ENCODE data around the gene IKBKG.
A peak's percentile ranks its signal among the peaks of the same experiment; 100 is the strongest.
"Not testable (repeated sequence)": the region's sequence is repeated elsewhere in the genome, so short reads cannot be mapped to it uniquely, and the experiment has no call there.

Gene IKBKG

GRCh38 chrX:154547245-154548027 lies at the start of gene IKBKG:
IKBKG (plus strand) TSS chrX:154547620; CDS start chrX:154552003, 4,383 bp downstream.
- DNase-seq = peak; percentile 68 to 81 (median 77)

GRCh38 chrX:154501423-154501822 lies 46.0 kb upstream of the IKBKG start:
- not testable (repeated sequence) for DNase-seq

- no peak for DNase-seq
Measured at GRCh38 chrX:154502098-154502497, 45.3 kb upstream of the IKBKG start.

- DNase-seq = no peak
Measured at GRCh38 chrX:154502989-154503388, 44.4 kb upstream of the IKBKG start.

- DNase-seq = no peak
Measured at GRCh38 chrX:154505734-154506133, 41.7 kb upstream of the IKBKG start.

GRCh38 chrX:154506483-154507332 lies 40.7 kb upstream of the IKBKG start:
- DNase-seq = no peak

GRCh38 chrX:154507673-154508383 lies 39.6 kb upstream of the IKBKG start:
- no peak for DNase-seq

GRCh38 chrX:154508384-154508745 lies 39.1 kb upstream of the IKBKG start:
- no peak for DNase-seq

- no peak for DNase-seq
Measured at GRCh38 chrX:154509455-154509854, 38.0 kb upstream of the IKBKG start.

- no peak for DNase-seq
Measured at GRCh38 chrX:154511761-154512160, 35.7 kb upstream of the IKBKG start.

GRCh38 chrX:154512879-154513553 lies 34.4 kb upstream of the IKBKG start:
- no peak for DNase-seq

- DNase-seq = no peak
Measured at GRCh38 chrX:154513716-154514115, 33.7 kb upstream of the IKBKG start.

- DNase-seq = no peak
Measured at GRCh38 chrX:154515090-154515965, 32.1 kb upstream of the IKBKG start.

- DNase-seq = peak; percentile 79 to 87 (median 84)
Measured at GRCh38 chrX:154515966-154516655, 31.3 kb upstream of the IKBKG start, which contains the start of gene FAM3A. FAM3A (minus strand) TSS chrX:154516232; CDS start chrX:154515772, 460 bp downstream.

- no peak for DNase-seq
Measured at GRCh38 chrX:154516656-154517100, 30.7 kb upstream of the IKBKG start.

- no peak for DNase-seq
Measured at GRCh38 chrX:154517101-154517781, 30.2 kb upstream of the IKBKG start.

- no peak for DNase-seq
Measured at GRCh38 chrX:154519389-154519788, 28.0 kb upstream of the IKBKG start.

- DNase-seq = no peak
Measured at GRCh38 chrX:154525606-154526490, 21.6 kb upstream of the IKBKG start.

Measured in activated CD4-positive, CD25-positive, alpha-beta regulatory T cell (primary cell).